ENCODE measurements around the gene PHLDA2. TPM values are rescaled to one million over a fixed set of nuclear protein-coding genes. Genes with fewer than 3 reads are reported as not detected.

Gene PHLDA2
- total and polyA plus RNA-seq, 3 experiments from 2014 or later: 1.3 to 2.9 (median 2.1) TPM

GRCh38 chr11:2901854-2902783 is 27.1 kb downstream of the PHLDA2 start:
- ChIA-PET CTCF (interaction anchor here (0.9 to 3.5 kb wide), 8 partner anchors 9 to 371 kb away, joined by 3 to 21 read pairs (median 4); partner anchors contain the start of gene PHLDA2), POLR2A (interaction anchor here (1.2 to 1.7 kb wide), 3 partner anchors 10 to 90 kb away, joined by 3 to 6 read pairs (median 5); partner anchors contain the start of gene NAP1L4)
- Histone ChIP-seq H3K36me3 (ENCODE audit: insufficient read depth, low read length) (no peaks in the 10 kb centered on the region), H3K4me1 (ENCODE audit: insufficient read depth, low read length) (peaks cover 43% of the 10 kb centered on the region), H3K27me3 (ENCODE audit: insufficient read depth, low read length, poor library complexity, severe bottlenecking) (no peaks in the 10 kb centered on the region), H3K27ac (ENCODE audit: low read depth, low read length) (peak overlapping the region; percentile 65), H3K4me3 (ENCODE audit: low read length) (peak overlapping the region; percentile 71), H3K9me3 (ENCODE audit: low read length) (no peaks in the 10 kb centered on the region)
- peaks cover 7 to 15% (median 14%) of the 10 kb centered on the region in 3 donors for H3K36me3 Mint-ChIP-seq
- peak; percentile 80 to 92 (median 91) for DNase-seq
- H3K4me3 Mint-ChIP-seq: peak overlapping the region; percentile 71 to 89 (median 78)
- peaks cover 0 to 1% of the 10 kb centered on the region in 2 donors for H3K27me3 Mint-ChIP-seq
- peaks cover 41 to 59% (median 44%) of the 10 kb centered on the region in 3 donors for H3K4me1 Mint-ChIP-seq
- peak overlapping the region; percentile 36 to 96 (median 69) for H3K27ac Mint-ChIP-seq
- H3K9me3 Mint-ChIP-seq: no peaks in the 10 kb centered on the region

- Mint-ChIP-seq H3K4me3 (peak overlapping the region; percentile 52 to 79 (median 67)), H3K4me1 (peaks cover 41 to 59% (median 47%) of the 10 kb centered on the region in 3 donors), H3K27ac (peak overlapping the region; percentile 24 to 90 (median 72)), H3K27me3 (peaks cover 0 to 1% of the 10 kb centered on the region in 2 donors), H3K36me3 (peaks cover 7 to 15% (median 13%) of the 10 kb centered on the region in 3 donors), H3K9me3 (no peaks in the 10 kb centered on the region)
- Histone ChIP-seq H3K36me3 (ENCODE audit: insufficient read depth, low read length) (no peaks in the 10 kb centered on the region), H3K4me1 (ENCODE audit: insufficient read depth, low read length) (peaks cover 43% of the 10 kb centered on the region), H3K27ac (ENCODE audit: low read depth, low read length) (peak overlapping the region; percentile 65), H3K4me3 (ENCODE audit: low read length) (no peak overlapping the region), H3K9me3 (ENCODE audit: low read length) (no peaks in the 10 kb centered on the region), H3K27me3 (ENCODE audit: insufficient read depth, low read length, poor library complexity, severe bottlenecking) (no peaks in the 10 kb centered on the region)
- ChIA-PET CTCF (interaction anchor here (1.7 to 3.5 kb wide), 2 partner anchors 8 to 13 kb away, joined by 10 to 21 read pairs; no protein-coding TSS in a partner anchor), POLR2A (interaction anchor here (1.7 kb wide), 1 partner anchor 9 kb away, joined by 6 read pairs; no protein-coding TSS in a partner anchor)
- no peak for DNase-seq
Observed at GRCh38 chr11:2901196-2901796, 27.9 kb downstream of the PHLDA2 start.

GRCh38 chr11:2899080-2899783 is 30.0 kb downstream of the PHLDA2 start:
- ChIA-PET CTCF (interaction anchor here (0.8 to 2.1 kb wide), 5 partner anchors 11 to 478 kb away, joined by 3 to 18 read pairs (median 10); partner anchors contain the start of gene PHLDA2), POLR2A (interaction anchor here (0.7 to 1.3 kb wide), 2 partner anchors 31 to 600 kb away, joined by 3 read pairs; no protein-coding TSS in a partner anchor)
- H3K27me3 Mint-ChIP-seq: no peaks in the 10 kb centered on the region
- peaks cover 37 to 58% (median 45%) of the 10 kb centered on the region in 3 donors for H3K4me1 Mint-ChIP-seq
- H3K36me3 Mint-ChIP-seq: no peaks in the 10 kb centered on the region
- H3K4me3 Mint-ChIP-seq: peak overlapping the region; percentile 23 to 96 (median 87)
- DNase-seq: no peak
- Histone ChIP-seq H3K9me3 (ENCODE audit: low read length) (no peaks in the 10 kb centered on the region), H3K27ac (ENCODE audit: low read depth, low read length) (no peak overlapping the region), H3K4me3 (ENCODE audit: low read length) (no peak overlapping the region), H3K36me3 (ENCODE audit: insufficient read depth, low read length) (no peaks in the 10 kb centered on the region), H3K4me1 (ENCODE audit: insufficient read depth, low read length) (peaks cover 43% of the 10 kb centered on the region), H3K27me3 (ENCODE audit: insufficient read depth, low read length, poor library complexity, severe bottlenecking) (no peaks in the 10 kb centered on the region)
- H3K9me3 Mint-ChIP-seq: no peaks in the 10 kb centered on the region
- H3K27ac Mint-ChIP-seq: peak overlapping the region; percentile 31 to 99 (median 94)

- H3K27ac ChIP-seq (ENCODE audit: low read depth, low read length): no peak overlapping the region
- POLR2A ChIA-PET: interaction anchor here (0.7 to 1.3 kb wide), 2 partner anchors 32 to 599 kb away, joined by 3 read pairs; no protein-coding TSS in a partner anchor
- no peaks in the 10 kb centered on the region for H3K9me3 Mint-ChIP-seq
Observed at GRCh38 chr11:2898366-2899079, 30.7 kb downstream of the PHLDA2 start.

GRCh38 chr11:2897048-2897447 is 32.2 kb downstream of the PHLDA2 start:
- no peak for DNase-seq
- Histone ChIP-seq H3K4me1 (ENCODE audit: insufficient read depth, low read length) (peaks cover 44% of the 10 kb centered on the region), H3K27ac (ENCODE audit: low read depth, low read length) (no peak overlapping the region), H3K4me3 (ENCODE audit: low read length) (no peak overlapping the region), H3K27me3 (ENCODE audit: insufficient read depth, low read length, poor library complexity, severe bottlenecking) (no peaks in the 10 kb centered on the region), H3K36me3 (ENCODE audit: insufficient read depth, low read length) (no peaks in the 10 kb centered on the region), H3K9me3 (ENCODE audit: low read length) (no peaks in the 10 kb centered on the region)
- Mint-ChIP-seq H3K36me3 (no peaks in the 10 kb centered on the region), H3K4me3 (no peak overlapping the region), H3K27ac (peak overlapping the region in 2 of 8 donors; percentile 87 to 92), H3K27me3 (no peaks in the 10 kb centered on the region), H3K4me1 (peaks cover 39 to 53% (median 45%) of the 10 kb centered on the region in 3 donors), H3K9me3 (no peaks in the 10 kb centered on the region)
- ChIA-PET POLR2A (no interaction called here), CTCF (interaction anchor here (2.3 kb wide), 1 partner anchor 33 kb away, joined by 7 read pairs; no protein-coding TSS in a partner anchor)

More at GRCh38 chr11:2898366-2899079, 30.7 kb downstream of the PHLDA2 start:
- no peaks in the 10 kb centered on the region for H3K27me3 Mint-ChIP-seq
- peaks cover 43% of the 10 kb centered on the region for H3K4me1 ChIP-seq (ENCODE audit: insufficient read depth, low read length)
- H3K9me3 ChIP-seq (ENCODE audit: low read length): no peaks in the 10 kb centered on the region
- peak overlapping the region; percentile 34 for H3K4me3 ChIP-seq (ENCODE audit: low read length)
- H3K27me3 ChIP-seq (ENCODE audit: insufficient read depth, low read length, poor library complexity, severe bottlenecking): no peaks in the 10 kb centered on the region
- peak overlapping the region; percentile 31 to 99 (median 95) for H3K27ac Mint-ChIP-seq
- peak overlapping the region; percentile 43 to 96 (median 87) for H3K4me3 Mint-ChIP-seq
- DNase-seq: peak in 4 of 5 donors; percentile 44 to 77 (median 46)
- H3K36me3 Mint-ChIP-seq: no peaks in the 10 kb centered on the region
- H3K36me3 ChIP-seq (ENCODE audit: insufficient read depth, low read length): no peaks in the 10 kb centered on the region
- H3K4me1 Mint-ChIP-seq: peaks cover 33 to 54% (median 44%) of the 10 kb centered on the region in 3 donors
- CTCF ChIA-PET: interaction anchor here (0.8 to 2.1 kb wide), 5 partner anchors 10 to 478 kb away, joined by 3 to 18 read pairs (median 10); partner anchors contain the start of gene PHLDA2

GRCh38 chr11:2896047-2896446 is 33.2 kb downstream of the PHLDA2 start:
- Histone ChIP-seq H3K4me1 (ENCODE audit: insufficient read depth, low read length) (peaks cover 48% of the 10 kb centered on the region), H3K27me3 (ENCODE audit: insufficient read depth, low read length, poor library complexity, severe bottlenecking) (no peaks in the 10 kb centered on the region), H3K27ac (ENCODE audit: low read depth, low read length) (no peak overlapping the region), H3K9me3 (ENCODE audit: low read length) (no peaks in the 10 kb centered on the region), H3K36me3 (ENCODE audit: insufficient read depth, low read length) (no peaks in the 10 kb centered on the region), H3K4me3 (ENCODE audit: low read length) (no peak overlapping the region)
- Mint-ChIP-seq H3K36me3 (no peaks in the 10 kb centered on the region), H3K4me3 (peak overlapping the region in 1 of 7 donors; percentile 56), H3K27me3 (no peaks in the 10 kb centered on the region), H3K27ac (peak overlapping the region in 3 of 8 donors; percentile 9 to 90 (median 72)), H3K4me1 (peaks cover 45 to 56% (median 47%) of the 10 kb centered on the region in 3 donors), H3K9me3 (no peaks in the 10 kb centered on the region)
- DNase-seq: no peak
- CTCF ChIA-PET: interaction anchor here (1.4 to 2.3 kb wide), 2 partner anchors 34 to 363 kb away, joined by 4 to 7 read pairs; no protein-coding TSS in a partner anchor
- POLR2A ChIA-PET: no interaction called here
